ENCODE data around the gene CCDC181. TPM values are rescaled to one million over a fixed set of nuclear protein-coding genes. Genes with fewer than 3 reads are reported as not detected.

The CCDC181 gene
- total RNA-seq, 1 experiment from 2014 or later = 0.16 TPM

DNA sequence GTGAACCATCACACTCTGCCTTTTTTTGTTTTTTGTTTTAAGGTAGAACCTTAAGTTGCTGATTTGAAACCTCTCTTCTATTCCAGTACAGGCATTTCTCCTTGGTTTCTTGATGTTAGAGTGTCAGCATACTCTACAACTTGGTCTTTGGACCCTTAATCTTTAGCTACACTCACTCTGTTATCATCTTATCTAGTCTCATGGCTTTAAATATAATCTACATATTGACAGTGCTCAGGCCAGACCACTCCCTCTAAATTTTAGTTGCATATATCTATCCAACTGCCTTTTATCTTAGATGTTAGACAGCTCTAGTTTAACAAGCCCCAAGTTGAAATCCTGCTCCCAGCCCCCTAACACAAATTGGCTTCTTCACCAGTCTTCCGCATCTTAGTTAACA is 81.8 kb downstream of the CCDC181 start:
- H3K4me1 ChIP-seq (replicated peaks) = peaks cover 3% of the 10 kb centered on the region; the same call in 1 of the 2 replicates
- H3K9me3 ChIP-seq (replicated peaks) = no peaks in the 10 kb centered on the region

More for the DNA sequence above, 81.8 kb downstream of the CCDC181 start:
- Histone ChIP-seq H3K36me3 (no peaks in the 10 kb centered on the region; the same call in 1 of the 2 replicates), H3K27me3 (replicated peaks) (no peaks in the 10 kb centered on the region), H3K4me3 (no peak overlapping the region), H3K27ac (no peak overlapping the region)
- no peak for DNase-seq (ENCODE audit: low read depth in 1 of 2, low spot score in 2 of 2)

Other genes starting within 250 kb of the CCDC181 start
- gene NME7, start 59.7 kb downstream of the CCDC181 start, total RNA-seq (2014; rRNA removed; shearing (Covaris generic)) = 20.6 and 44.6 TPM in 2 replicates
- 36.3 and 37.1 TPM in 2 replicates for gene BLZF1, start 59.3 kb downstream of the CCDC181 start, total RNA-seq (2014; rRNA removed; shearing (Covaris generic))
- 10.3 and 13.2 TPM in 2 replicates for gene SLC19A2, start 58.5 kb upstream of the CCDC181 start, total RNA-seq (2014; rRNA removed; shearing (Covaris generic))
- not detected in 2 replicates for gene F5, start 159.0 kb upstream of the CCDC181 start, total RNA-seq (2014; rRNA removed; shearing (Covaris generic))
- gene SELP, start 202.7 kb upstream of the CCDC181 start, total RNA-seq (2014; rRNA removed; shearing (Covaris generic)) = not detected in 2 replicates